ENCODE data around the gene DNASE1L1.

- TF ChIP-seq CTCF (IDR thresholded peaks at IDR 0.05) (no peak), POLR2A (IDR thresholded peaks at IDR 0.05) (no peak), POLR2AphosphoS5 (IDR thresholded peaks at IDR 0.05) (no peak)
Measured at GRCh38 chrX:154452823-154453222, 43.8 kb upstream of the DNASE1L1 start.
